Measurements from ENCODE around the gene UBE4B.
"Not testable (repeated sequence)": the region's sequence is repeated elsewhere in the genome, so short reads cannot be mapped to it uniquely, and the experiment has no call there.

UBE4B gene

DNA sequence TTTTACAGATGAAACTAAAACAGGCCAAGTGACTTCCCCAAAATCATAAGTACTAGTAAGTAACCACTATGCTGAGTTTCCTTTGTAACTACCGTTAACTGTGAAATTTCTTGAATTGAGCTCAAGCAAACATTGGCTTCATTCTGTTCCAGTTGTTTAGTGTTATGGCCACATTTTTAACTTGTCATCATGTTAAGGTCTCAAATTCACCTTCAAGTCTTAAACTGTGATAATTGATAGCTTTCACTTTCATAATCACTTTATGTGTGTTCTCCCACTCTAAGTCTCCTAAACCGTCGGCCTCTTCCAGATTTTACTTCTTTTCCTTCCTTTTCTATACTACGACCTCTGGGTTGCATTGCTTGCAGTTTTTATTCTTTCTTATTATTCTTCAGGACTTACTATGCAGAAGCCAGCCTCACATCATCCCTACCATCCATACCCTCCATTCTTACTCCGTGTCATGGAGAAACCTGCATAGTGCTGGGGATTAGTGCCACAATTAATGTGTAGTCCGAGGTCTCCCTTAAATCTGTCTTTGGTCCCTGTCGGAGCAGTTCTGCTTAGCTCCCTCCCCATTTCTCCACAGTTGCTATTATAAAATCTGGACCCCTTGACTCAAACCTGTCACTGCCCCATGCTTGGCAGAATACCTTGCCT is 183.5 kb downstream of the UBE4B start:
- Mint-ChIP-seq H3K4me3 (peak overlapping the region; percentile 4), H3K9me3 (no peaks in the 10 kb centered on the region), H3K4me1 (peaks cover 31% of the 10 kb centered on the region), H3K27me3 (peaks cover 6% of the 10 kb centered on the region), H3K27ac (peak overlapping the region; percentile 6), H3K36me3 (no peaks in the 10 kb centered on the region)
- DNase-seq = no peak
- CTCF ChIA-PET = interaction anchor here (0.9 kb wide), 1 partner anchor 70 kb away, joined by 4 read pairs; no protein-coding TSS in a partner anchor

DNA sequence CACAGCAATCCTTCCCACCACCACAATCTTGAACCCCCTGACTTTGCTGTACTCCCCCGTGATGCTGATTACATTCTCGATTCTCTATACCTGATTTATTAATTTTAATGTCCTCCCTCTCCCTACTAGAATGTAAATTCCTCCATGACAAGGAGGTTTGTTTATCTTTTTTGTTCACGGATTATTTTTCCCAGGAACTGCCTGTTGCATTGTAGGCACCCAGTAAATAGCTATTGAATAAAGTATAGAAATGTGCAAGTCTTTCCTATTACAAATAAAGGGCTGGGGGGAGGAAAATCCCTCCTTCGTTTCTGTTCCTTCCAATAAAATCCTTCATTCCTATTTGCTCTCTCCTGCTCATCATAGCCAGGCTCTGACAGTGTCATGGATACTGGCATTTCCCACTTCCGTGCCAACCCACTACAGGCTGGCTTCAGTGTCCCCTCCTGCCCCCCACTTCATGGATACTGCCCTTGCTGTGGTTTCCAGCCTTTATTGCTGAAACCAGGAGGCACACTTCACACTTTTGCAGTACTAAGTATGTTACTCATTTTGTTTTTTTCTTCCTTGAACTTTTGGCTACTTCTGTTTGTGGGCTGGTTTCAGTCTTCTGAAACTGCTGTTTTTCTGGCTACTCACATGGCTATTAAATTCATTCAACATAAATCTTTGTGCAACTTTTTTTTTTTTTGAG is 185.1 kb downstream of the UBE4B start:
- Mint-ChIP-seq H3K4me3 (no peak overlapping the region), H3K27ac (no peak overlapping the region)

DNA sequence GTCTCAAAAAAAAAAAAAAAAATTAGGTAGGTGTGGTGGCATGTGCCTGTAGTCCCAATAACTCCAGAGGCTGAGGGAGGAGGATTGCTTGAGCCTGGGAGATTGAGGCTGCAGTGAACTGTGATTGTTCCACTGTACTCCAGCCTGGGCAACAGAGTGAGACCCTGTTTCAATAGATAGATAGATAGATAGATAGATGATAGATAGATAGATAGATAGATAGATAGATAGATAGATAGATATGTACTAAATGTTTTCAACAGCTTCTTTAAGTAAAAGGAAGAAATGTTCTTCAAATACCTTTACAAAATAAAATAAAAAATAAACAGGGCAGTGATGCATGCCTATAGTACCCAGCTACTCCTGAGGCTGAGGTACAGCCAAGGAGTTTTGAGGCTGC is 187.4 kb downstream of the UBE4B start:
- no peaks in the 10 kb centered on the region for H3K36me3 Mint-ChIP-seq
- peaks cover 14% of the 10 kb centered on the region for H3K4me1 Mint-ChIP-seq
- CTCF ChIA-PET = interaction anchor here (1.9 kb wide), 1 partner anchor 10 kb away, joined by 5 read pairs; the partner anchor contains the start of gene KIF1B
- no peak overlapping the region for H3K27ac Mint-ChIP-seq
- no peak for DNase-seq
- H3K27me3 Mint-ChIP-seq = no peaks in the 10 kb centered on the region
- no peak overlapping the region for H3K4me3 Mint-ChIP-seq
- no peaks in the 10 kb centered on the region for H3K9me3 Mint-ChIP-seq

More for the DNA sequence above, 185.1 kb downstream of the UBE4B start:
- no peak for DNase-seq
- CTCF ChIA-PET = no interaction called here
- Mint-ChIP-seq H3K4me1 (peaks cover 17% of the 10 kb centered on the region), H3K27me3 (no peaks in the 10 kb centered on the region), H3K36me3 (no peaks in the 10 kb centered on the region), H3K9me3 (no peaks in the 10 kb centered on the region)

DNA sequence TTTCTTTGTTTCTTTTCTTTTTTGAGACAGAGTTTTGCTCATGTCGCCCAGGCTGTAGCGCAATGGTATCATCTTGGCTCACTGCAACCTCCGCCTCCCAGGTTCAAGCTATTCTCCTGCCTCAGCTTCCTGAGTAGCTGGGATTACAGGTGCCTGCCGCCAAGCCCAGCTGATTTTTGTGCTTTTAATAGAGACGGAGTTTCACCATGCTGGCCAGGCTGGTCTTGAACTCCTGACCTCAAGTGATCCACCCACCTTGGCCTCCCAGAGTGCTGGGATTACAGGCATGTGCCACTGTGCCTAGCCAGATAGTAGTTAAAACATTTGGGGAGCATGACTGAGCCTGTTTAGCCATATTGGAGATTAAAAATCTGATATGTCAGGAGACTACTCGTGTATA is 187.9 kb downstream of the UBE4B start:
- peaks cover 11% of the 10 kb centered on the region for H3K4me1 Mint-ChIP-seq
- H3K4me3 Mint-ChIP-seq, H3K27me3 Mint-ChIP-seq, H3K9me3 Mint-ChIP-seq, H3K36me3 Mint-ChIP-seq, DNase-seq, H3K27ac Mint-ChIP-seq: not testable (repeated sequence)
- CTCF ChIA-PET = interaction anchor here (1.9 kb wide), 1 partner anchor 11 kb away, joined by 5 read pairs; the partner anchor contains the start of gene KIF1B

DNA sequence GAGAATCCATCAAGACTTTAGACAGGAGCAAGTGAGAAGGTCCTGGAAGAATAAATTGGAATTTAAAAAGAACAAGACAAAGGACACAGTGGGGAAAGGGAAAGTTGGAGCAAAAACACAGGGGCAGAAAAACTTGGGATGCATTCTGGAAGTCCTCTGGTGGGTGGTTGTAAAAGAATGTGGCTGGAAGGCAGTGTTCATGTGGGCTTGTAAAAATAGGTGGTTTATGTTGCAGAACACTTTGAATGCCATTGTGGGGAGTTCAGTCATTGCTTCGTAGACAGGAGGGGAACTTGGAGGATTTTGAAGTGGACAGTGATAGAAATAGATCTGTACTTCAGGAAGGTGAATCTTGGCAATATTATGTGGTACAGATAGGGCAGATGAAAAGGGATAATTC is 192.8 kb downstream of the UBE4B start:
- CTCF ChIA-PET = interaction anchor here (1.9 kb wide), 1 partner anchor 16 kb away, joined by 8 read pairs; the partner anchor contains the start of gene KIF1B
- H3K4me1 Mint-ChIP-seq = no peaks in the 10 kb centered on the region
- no peak overlapping the region for H3K27ac Mint-ChIP-seq
- no peak overlapping the region for H3K4me3 Mint-ChIP-seq
- H3K36me3 Mint-ChIP-seq = no peaks in the 10 kb centered on the region
- no peaks in the 10 kb centered on the region for H3K27me3 Mint-ChIP-seq
- H3K9me3 Mint-ChIP-seq = no peaks in the 10 kb centered on the region
- no peak for DNase-seq

DNA sequence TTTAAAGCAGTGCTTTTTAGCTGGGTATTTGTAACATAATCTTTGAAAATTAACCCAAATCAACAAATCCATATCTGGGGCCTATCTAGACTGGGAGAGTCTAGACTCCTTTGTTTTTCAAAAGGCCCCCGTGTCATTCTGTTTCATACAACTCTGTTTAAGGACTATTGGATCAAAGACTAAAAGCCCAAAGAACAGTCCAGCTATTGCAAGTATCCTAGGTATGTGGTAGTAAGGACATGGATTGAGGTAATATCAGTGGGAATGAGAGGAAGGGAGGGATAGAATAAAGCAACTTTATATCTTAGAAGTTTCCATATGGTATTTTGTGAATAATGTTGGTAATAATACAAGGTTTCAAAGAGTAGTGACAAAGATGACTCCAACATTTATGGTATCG is 195.8 kb downstream of the UBE4B start:
- Mint-ChIP-seq H3K36me3 (no peaks in the 10 kb centered on the region), H3K9me3 (no peaks in the 10 kb centered on the region), H3K27ac (no peak overlapping the region), H3K4me1 (no peaks in the 10 kb centered on the region), H3K4me3 (no peak overlapping the region), H3K27me3 (no peaks in the 10 kb centered on the region)
- CTCF ChIA-PET = interaction anchor here (0.7 kb wide), 1 partner anchor 354 kb away, joined by 3 read pairs; no protein-coding TSS in a partner anchor
- DNase-seq = no peak

DNA sequence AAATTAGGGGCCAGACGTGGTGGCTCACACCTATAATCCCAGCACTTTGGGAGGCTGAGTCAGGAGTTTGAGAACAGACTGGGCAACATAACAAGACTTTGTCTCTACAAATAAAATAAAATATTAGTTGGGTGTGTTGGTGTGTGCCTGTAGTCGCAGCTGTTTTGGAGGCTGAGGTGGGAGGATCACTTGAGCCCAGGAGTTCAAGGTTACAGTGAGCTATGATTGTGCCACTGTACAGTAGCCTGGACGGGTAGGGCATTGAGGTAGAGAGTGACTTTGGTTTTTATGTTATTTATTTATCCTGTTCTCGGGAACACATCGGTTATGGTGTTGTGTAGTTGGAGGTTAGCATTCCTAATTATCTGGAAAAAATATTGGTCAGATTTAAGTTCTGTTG is 197.1 kb downstream of the UBE4B start:
- H3K4me3 Mint-ChIP-seq = no peak overlapping the region
- H3K9me3 Mint-ChIP-seq = no peaks in the 10 kb centered on the region
- H3K4me1 Mint-ChIP-seq = no peaks in the 10 kb centered on the region
- CTCF ChIA-PET = no interaction called here
- H3K27me3 Mint-ChIP-seq = no peaks in the 10 kb centered on the region
- DNase-seq = no peak
- H3K27ac Mint-ChIP-seq = no peak overlapping the region
- H3K36me3 Mint-ChIP-seq = no peaks in the 10 kb centered on the region
